Airway epithelial cell (primary cell): ENCODE data around the gene LYAR. TPM values are rescaled to one million over a fixed set of nuclear protein-coding genes. Genes with fewer than 3 reads are reported as not detected.

Source experiments
- total RNA-seq: library from RNA; depleted of rRNA; stranded (reverse); fragments of >200 nt; gene quantifications from 2 replicates; pipeline ENCODE4 v1.2.3, GENCODE V29; 2015

Gene LYAR, protein sequence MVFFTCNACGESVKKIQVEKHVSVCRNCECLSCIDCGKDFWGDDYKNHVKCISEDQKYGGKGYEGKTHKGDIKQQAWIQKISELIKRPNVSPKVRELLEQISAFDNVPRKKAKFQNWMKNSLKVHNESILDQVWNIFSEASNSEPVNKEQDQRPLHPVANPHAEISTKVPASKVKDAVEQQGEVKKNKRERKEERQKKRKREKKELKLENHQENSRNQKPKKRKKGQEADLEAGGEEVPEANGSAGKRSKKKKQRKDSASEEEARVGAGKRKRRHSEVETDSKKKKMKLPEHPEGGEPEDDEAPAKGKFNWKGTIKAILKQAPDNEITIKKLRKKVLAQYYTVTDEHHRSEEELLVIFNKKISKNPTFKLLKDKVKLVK
- total RNA-seq: 28.7 and 37.1 TPM in 2 replicates

DNA sequence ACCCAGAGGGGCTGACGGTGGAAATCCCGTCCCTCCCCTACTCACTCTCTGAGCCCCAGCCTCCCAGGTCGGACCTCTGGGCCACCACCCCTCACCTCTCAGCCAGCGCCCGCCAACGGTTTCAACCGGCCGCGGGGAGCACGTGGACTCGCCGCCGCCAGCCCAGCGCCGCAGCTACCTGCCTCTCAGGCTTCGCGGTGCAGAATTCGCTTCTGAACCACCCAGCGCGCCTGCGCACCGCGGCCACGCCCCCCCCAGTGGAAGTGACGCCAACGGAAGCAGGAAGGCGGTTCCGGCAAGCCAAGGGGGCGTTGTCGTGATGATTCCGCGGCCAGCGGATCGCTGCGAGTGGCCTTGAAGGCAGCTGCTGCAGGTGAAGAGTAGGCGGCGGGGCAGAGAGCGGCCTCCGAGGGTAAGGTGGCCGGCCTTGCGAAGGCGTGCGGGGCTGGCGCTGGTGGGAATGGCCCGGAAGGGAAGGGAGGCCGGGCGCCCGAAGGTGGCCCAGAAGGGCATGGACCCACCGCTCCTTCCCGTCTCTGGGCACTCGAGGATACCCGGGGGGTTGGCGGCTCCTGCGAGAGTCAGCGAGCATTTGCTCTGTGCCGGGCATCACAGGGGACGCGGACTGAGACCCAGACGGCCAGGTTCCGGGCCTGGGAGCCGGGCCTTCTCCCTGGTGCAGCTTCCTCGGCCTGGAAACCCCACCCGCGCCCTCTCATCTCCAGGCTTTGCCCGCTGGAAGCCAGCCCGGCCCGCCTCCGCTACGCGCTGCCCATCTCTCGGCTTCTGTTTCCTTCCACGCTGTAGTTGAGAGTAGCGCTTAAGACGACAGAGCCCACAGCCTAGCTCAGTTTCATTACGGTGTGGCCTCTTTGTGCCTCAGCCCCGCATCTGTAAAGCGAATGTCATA is at the start of gene LYAR, which contains the start of gene ZBTB49:
TSS of gene LYAR (minus strand) at position 214 of the 910 bp plus-strand sequence. CDS start 6,412 bp downstream, outside the sequence.
TSS of gene ZBTB49 (plus strand) at position 311 of the 910 bp plus-strand sequence. CDS start 9,695 bp downstream, outside the sequence.

DNA sequence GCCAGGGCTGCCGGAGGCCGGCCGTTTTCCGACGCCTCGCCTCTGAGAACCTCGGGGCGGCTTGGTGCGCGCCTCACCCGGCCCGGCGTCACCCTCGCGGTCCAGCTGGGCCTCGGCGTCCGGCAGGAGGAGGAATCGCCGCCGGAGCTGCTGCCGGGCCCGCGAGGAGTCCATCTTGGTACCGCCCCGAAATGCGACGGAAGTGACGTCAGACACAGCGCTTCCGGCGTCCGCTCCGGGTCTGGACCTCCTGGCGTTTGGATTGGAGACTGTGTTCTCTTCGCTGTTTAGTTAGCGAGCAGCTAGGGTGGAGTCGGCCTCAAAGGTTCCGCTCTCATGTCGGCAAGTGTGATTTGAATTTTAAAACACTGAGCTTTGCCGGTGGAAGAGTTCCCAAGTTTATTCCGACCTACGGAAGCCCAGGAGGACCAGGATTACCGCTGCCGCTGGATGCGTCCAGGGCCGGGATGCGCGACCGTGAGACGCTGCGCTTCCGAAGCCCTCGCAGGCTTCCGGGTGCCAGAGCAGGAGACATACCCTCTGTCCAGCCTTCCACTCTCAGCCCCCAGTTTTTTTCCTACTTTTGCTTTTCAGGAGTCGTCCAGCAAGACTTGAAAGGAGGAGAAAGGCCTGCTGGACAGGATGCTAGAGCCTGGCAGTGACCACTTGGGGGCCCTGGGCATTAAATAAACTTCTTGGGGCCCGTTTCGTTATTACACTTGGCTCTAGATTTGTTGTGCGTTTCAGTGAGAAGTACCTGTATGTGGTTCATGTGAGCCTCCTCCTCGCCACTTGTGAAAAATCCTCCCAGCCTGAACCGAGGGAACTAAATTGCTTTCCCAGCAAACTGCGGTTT is 41.7 kb downstream of the LYAR start, which contains the start of gene TMEM128:
TSS of gene TMEM128 (minus strand) at position 195 of the 856 bp plus-strand sequence. CDS start at position 174, 21 bp downstream.

DNA sequence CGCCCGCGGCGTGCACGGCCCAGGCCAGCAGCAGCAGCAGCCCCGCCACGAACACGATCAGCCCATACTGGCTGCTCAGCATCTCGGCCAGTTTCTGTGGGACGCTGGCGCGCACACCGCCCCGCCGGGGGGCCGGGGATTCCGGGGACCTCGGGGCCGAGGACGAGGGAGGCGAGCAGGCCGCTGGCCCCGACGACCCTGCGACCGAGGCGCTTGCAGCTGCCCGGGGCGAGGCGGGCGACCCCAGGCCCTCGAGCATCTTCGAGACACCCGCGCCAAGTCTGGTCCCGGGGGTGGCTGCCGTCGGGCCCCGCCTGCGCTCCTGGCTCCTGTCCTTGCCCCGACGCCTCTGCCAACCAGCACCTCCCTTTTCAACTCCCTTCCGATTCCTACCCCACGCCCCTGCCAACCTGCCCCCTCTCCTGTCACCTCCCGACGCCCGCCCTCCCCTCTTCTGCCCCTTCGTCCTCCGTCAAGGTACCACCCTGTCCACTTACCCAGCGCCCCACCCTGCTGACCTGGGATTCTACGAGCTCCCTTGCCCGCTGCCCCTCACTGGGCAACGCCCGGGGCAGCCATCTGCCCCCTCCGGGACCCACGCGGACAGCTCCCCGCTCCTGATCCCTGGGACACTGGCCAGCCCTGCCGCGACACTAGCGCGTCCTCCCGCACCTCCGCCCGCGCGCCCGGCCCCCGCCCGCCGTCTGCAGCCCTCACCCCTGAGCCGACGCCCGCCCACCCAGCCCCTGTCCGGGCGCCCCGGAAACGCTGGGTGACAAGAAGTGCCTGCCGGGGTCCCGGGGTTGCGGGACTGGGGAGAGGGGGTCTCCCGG is 63.1 kb downstream of the LYAR start, which contains the start of gene OTOP1:
TSS of gene OTOP1 (minus strand) at position 324 of the 833 bp plus-strand sequence. CDS start at position 259, 65 bp downstream.

Other genes with a start within 250 kb of the LYAR start
- gene OTOP1, start 63.2 kb downstream of the LYAR start, total RNA-seq: not detected in 2 replicates
- gene TMEM128, start 41.9 kb downstream of the LYAR start, total RNA-seq: 16.1 and 20.5 TPM in 2 replicates
- gene ZBTB49, start 97 bp upstream of the LYAR start, total RNA-seq: 0.51 and 2.5 TPM in 2 replicates
- gene NSG1, start 96.9 kb upstream of the LYAR start, total RNA-seq: 36.9 and 45.7 TPM in 2 replicates